Esophagus squamous epithelium (tissue), 5 donors: ENCODE results near the gene AP1S3. TPM values are rescaled to one million over a fixed set of nuclear protein-coding genes. Genes with fewer than 3 reads are reported as not detected.
"Not testable (repeated sequence)": the region's sequence is repeated elsewhere in the genome, so short reads cannot be mapped to it uniquely, and the experiment has no call there.

Experiments used
- DNase-seq: peaks from one replicate; lab custom pipeline; 2025; lab: John Stamatoyannopoulos, UW
- H3K27ac ChIP-seq, 4 donors: fragments of 200-600 bp; sonication (generic); one replicate each; pipeline ENCODE4 v1.5.1; 2016 to 2019; ENCODE audit warnings: mild to moderate bottlenecking in 1 of 4
- H3K27me3 ChIP-seq, 4 donors: fragments of 200-600 bp; sonication (generic); 1 replicate in 3 of 4; 2 replicates in 1 of 4; pipeline versions ENCODE4 v1.5.1 to v1.6.0; 2017 to 2021; ENCODE audit warnings: antibody characterized with exemption in 1 of 4
- H3K36me3 ChIP-seq, 3 donors: fragments of 200-600 bp; sonication (generic); one replicate each; pipeline ENCODE4 v1.5.1; 2016 to 2019
- H3K4me1 ChIP-seq, 3 donors: fragments of 200-600 bp; sonication (generic); one replicate each; pipeline ENCODE4 v1.5.1; 2017 to 2019
- H3K4me3 ChIP-seq, 4 donors: fragments of 200-600 bp; sonication (generic); 1 replicate in 3 of 4; 2 replicates in 1 of 4; pipeline ENCODE4 v1.5.1; 2016 to 2019; ENCODE audit warnings: mild to moderate bottlenecking in 2 of 4, moderate library complexity in 1 of 4
- H3K9me3 ChIP-seq, 3 donors: fragments of 200-600 bp; sonication (generic); one replicate each; pipeline ENCODE4 v1.5.1; 2016 to 2019
- POLR2A ChIP-seq, 4 donors: fragments of 450-650 bp; IDR thresholded peaks; one replicate each; pipeline ENCODE4 v1.6.1; 2017; ENCODE audit warnings: antibody characterized with exemption in 4 of 4, mild to moderate bottlenecking in 4 of 4, moderate library complexity in 3 of 4
- WGBS, 2 donors: methylation state at CpG; one replicate each; pipeline ENCODE4 v1.1.5; 2018; 5-methylcytosine and 5-hydroxymethylcytosine counted together
- intact Hi-C: fragments of 100-400 bp; cut with DNase I; formaldehyde crosslinking; loops from one replicate; pipeline ENCODE4 v1.15.0; 2022
- total RNA-seq, 4 donors: library from RNA; depleted of rRNA; stranded (reverse); fragments of >200 nt; gene quantifications; one replicate each; pipeline ENCODE4 v1.1.0, GENCODE V29; 2016
- TF ChIP-seq, protein P1 (sequence below), 6 experiments: fragments of 450-650 bp in 4 of 6; fragments of 200-600 bp in 2 of 6; sonication (generic) in 2 of 6; IDR thresholded peaks; one replicate each; pipeline ENCODE4 v1.5.1; 2016 to 2019; ENCODE audit warnings: antibody characterized with exemption in 6 of 6, mild to moderate bottlenecking in 4 of 6, moderate library complexity in 4 of 6
- donor health status: DM: yes; HTN: yes; CAD: no.

The AP1S3 gene
- total RNA-seq, 4 donors from 2014 or later: 11.3 to 27.4 (median 15.6) TPM

DNA sequence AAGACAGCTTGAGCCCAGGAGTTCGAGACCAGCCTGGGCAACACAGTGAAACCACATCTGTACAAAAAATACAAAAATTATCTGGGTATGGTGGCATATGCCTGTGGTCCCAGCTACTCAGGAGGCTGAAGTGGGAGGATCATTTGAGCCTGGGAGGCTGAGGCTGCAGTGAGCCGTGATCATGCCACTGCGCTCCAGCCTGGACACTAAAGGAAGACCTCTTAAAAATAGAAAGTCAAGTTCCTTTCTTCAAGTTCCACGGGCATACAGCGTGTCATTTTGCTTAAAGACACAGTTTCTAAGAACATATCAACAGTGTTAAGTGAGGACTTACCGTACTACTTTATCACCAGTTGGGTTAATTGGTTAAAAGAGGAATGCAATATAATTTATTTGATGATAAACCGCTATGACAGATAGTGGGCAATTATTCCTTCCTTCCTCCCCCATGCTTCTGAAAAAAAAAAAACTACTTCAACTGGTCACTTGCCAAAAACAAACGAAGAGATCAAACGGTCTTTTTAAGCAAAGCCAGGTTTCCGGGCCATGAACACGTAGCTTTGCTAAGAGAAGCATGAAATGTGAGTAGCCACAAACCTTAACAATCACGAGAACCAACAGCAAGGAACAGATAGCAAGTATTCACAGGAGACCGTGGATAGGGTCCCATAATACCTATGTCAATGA, 21.4 kb downstream of the AP1S3 start:
- 48 to 59% methylated on average over 13 of the region's 13 CpGs for WGBS, 2 donors
- intact Hi-C loops: no loop called here
- no peaks in the 10 kb centered on the region for H3K9me3 ChIP-seq
- H3K4me1 ChIP-seq: peaks cover 0 to 26% (median 0%) of the 10 kb centered on the region in 3 donors
- TF ChIP-seq, protein P1, sequence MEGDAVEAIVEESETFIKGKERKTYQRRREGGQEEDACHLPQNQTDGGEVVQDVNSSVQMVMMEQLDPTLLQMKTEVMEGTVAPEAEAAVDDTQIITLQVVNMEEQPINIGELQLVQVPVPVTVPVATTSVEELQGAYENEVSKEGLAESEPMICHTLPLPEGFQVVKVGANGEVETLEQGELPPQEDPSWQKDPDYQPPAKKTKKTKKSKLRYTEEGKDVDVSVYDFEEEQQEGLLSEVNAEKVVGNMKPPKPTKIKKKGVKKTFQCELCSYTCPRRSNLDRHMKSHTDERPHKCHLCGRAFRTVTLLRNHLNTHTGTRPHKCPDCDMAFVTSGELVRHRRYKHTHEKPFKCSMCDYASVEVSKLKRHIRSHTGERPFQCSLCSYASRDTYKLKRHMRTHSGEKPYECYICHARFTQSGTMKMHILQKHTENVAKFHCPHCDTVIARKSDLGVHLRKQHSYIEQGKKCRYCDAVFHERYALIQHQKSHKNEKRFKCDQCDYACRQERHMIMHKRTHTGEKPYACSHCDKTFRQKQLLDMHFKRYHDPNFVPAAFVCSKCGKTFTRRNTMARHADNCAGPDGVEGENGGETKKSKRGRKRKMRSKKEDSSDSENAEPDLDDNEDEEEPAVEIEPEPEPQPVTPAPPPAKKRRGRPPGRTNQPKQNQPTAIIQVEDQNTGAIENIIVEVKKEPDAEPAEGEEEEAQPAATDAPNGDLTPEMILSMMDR (IDR thresholded peaks at IDR 0.05): no peak
- TF ChIP-seq POLR2A (IDR thresholded peaks at IDR 0.05): no peak
- peak overlapping the region in 2 of 4 donors; percentile 0 to 2 for H3K27ac ChIP-seq
- H3K4me3 ChIP-seq: no peak overlapping the region
- no peaks in the 10 kb centered on the region for H3K36me3 ChIP-seq
- H3K27me3 ChIP-seq: no peaks in the 10 kb centered on the region
- no peak for DNase-seq

DNA sequence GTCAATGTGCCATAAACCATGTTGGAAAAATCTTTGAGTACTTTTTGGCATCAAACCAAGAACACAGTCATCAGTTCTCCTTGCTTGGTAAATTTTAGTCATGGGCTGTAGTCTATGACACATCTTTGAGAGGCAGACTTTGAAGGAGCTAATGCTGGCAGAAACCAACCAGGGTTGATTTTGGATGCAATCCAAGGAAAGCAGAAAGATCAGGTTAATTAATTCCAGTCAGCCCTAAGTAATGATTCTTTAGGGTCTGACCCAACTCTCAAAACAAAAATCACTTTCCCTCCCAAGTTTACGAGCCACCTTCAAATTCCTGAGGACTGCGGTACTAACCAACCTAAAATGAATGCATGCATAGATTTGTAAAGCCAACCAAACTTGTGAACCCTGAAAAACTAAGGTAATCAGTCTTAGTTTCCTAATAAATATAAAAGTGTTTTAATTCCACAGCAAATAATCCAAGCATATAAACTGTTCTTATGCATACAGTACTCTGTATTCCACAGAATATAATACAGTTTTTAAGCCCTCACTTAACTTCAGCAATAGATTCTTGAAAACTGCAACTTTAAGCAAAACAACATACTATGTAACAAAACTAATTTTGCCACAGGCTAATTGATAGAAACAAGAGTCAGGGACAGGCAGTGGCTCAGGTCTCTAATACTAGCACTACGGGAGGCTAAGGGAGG, 22.0 kb downstream of the AP1S3 start:
- WGBS, 2 donors: 56 to 81% methylated on average over 3 of the region's 3 CpGs
- Histone ChIP-seq H3K4me1 (peaks cover 0 to 26% (median 0%) of the 10 kb centered on the region in 3 donors), H3K27ac (peak overlapping the region in 2 of 4 donors; percentile 2 to 3), H3K27me3 (no peaks in the 10 kb centered on the region), H3K9me3 (no peaks in the 10 kb centered on the region), H3K4me3 (no peak overlapping the region), H3K36me3 (no peaks in the 10 kb centered on the region)
- DNase-seq: no peak
- intact Hi-C loops: no loop called here
- TF ChIP-seq POLR2A (IDR thresholded peaks at IDR 0.05): no peak
- TF ChIP-seq, protein P1 (IDR thresholded peaks at IDR 0.05): no peak

DNA sequence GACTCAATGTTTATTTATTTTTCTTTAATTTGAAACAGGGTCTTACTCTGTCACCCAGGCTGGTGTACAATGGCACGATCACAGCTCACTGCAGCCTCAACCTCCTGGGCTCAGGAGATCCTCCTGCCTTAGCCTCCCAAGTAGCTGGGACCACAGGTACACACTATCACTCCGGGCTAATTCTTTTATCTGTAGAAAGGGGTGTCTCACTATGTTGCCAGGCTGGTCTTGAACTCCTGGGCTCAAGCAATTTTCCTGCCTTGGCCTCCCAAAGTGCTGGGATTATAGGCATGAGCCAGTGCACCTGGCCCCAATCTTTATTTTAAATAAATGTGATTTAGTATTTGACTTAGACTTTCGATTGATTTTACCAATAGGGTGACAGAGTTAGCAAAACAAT, 22.6 kb downstream of the AP1S3 start:
- H3K27me3 ChIP-seq, H3K9me3 ChIP-seq, intact Hi-C loops, H3K36me3 ChIP-seq, DNase-seq, H3K4me3 ChIP-seq: not testable (repeated sequence)
- 55 to 63% methylated on average over 3 of the region's 3 CpGs for WGBS, 2 donors
- Histone ChIP-seq H3K4me1 (peaks cover 0 to 26% (median 0%) of the 10 kb centered on the region in 3 donors), H3K27ac (peak overlapping the region in 1 of 4 donors; percentile 3)

DNA sequence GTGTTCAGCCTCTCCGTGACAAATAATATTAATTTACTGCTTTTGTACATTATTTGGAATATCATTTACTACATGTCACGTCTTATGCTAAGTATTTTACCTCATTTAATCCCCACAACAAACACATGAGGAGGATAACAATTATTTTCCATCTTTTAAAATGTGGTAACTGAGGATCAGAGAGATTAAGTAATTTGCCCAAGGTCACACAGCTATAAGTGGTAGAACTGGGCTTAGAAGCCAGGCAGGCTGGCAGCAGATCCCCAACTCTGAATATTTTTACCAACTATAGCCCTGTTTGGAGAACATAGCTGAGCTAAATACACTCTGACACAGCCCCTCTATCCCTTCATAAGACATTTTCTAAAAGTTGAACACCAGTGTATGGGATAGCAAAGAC, 24.1 kb downstream of the AP1S3 start:
- intact Hi-C loops: no loop called here
- Histone ChIP-seq H3K4me3 (no peak overlapping the region), H3K36me3 (no peaks in the 10 kb centered on the region), H3K4me1 (peaks cover 0 to 18% (median 0%) of the 10 kb centered on the region in 3 donors), H3K27ac (no peak overlapping the region), H3K27me3 (no peaks in the 10 kb centered on the region), H3K9me3 (no peaks in the 10 kb centered on the region)
- WGBS, 2 donors: 91 to 100% methylated on average over 2 of the region's 2 CpGs
- no peak for DNase-seq
- no peak for TF ChIP-seq POLR2A (IDR thresholded peaks at IDR 0.05)
- TF ChIP-seq, protein P1 (IDR thresholded peaks at IDR 0.05): no peak

DNA sequence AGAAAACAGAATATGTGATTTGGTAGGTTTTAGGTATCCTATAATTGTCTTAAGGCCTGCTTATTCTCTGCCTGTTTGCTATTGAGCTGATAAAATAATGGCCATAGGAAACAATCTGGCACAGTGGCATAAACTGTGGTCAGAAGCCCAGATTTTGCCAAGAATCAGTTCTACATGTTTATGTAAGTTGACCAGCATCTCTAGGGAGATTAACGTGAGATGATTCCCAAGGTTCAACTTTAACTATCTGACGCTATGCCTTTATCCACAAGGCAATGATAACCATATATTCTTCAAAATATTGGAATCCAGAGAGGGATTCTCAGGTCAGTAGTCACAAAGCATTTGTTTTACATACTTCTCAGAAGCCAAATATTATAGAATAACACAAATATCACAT, 25.6 kb downstream of the AP1S3 start:
- H3K9me3 ChIP-seq: no peaks in the 10 kb centered on the region
- no peaks in the 10 kb centered on the region for H3K27me3 ChIP-seq
- DNase-seq: no peak
- TF ChIP-seq POLR2A (IDR thresholded peaks at IDR 0.05): no peak
- TF ChIP-seq, protein P1 (IDR thresholded peaks at IDR 0.05): no peak
- no peak overlapping the region for H3K4me3 ChIP-seq
- no peak overlapping the region for H3K27ac ChIP-seq
- WGBS, 2 donors: 77 to 91% methylated on average over 2 of the region's 2 CpGs
- intact Hi-C loops: no loop called here
- H3K36me3 ChIP-seq: no peaks in the 10 kb centered on the region
- H3K4me1 ChIP-seq: peaks cover 0 to 18% (median 0%) of the 10 kb centered on the region in 3 donors
